Left colon (tissue), 2 donors: ENCODE measurements around the gene TRIM56. TPM values are rescaled to one million over a fixed set of nuclear protein-coding genes. Genes with fewer than 3 reads are reported as not detected.
A peak's percentile ranks its signal among the peaks of the same experiment; 100 is the strongest.
"Not testable (repeated sequence)": the region's sequence is repeated elsewhere in the genome, so short reads cannot be mapped to it uniquely, and the experiment has no call there.

Experiments used
- ATAC-seq: fragments of 200-7000 bp; cut with Tn5 transposase; one replicate; pipeline ENCODE4 v1.9.1; 2020; ENCODE audit warnings: mild to moderate bottlenecking, moderate library complexity
- DNase-seq, 2 donors: peaks; one replicate each; pipeline ENCODE4 v3.0.0-alpha.2; 2020
- intact Hi-C, 2 donors: fragments of 100-400 bp; cut with DNase I in 1 of 2; cut with micrococcal nuclease in 1 of 2; formaldehyde crosslinking; loops; one replicate each; pipeline versions ENCODE4 v1.11.2 to v1.14.0; 2022; cut with DNase I, micrococcal nuclease
- total RNA-seq, 2 donors: library from RNA; stranded (reverse); fragmentation: NEBNext Ultra II Directional; extraction: Animal tissue kit (Norgen Biotek cat#: 25700); gene quantifications; one replicate each; pipeline ENCODE4 v1.2.1, GENCODE V29; 2021
- donor health status: DM: no; HTN: no; CAD: no.
- donor health status: DM: yes; HTN: yes; CAD: no.

The TRIM56 gene
- total RNA-seq, 2 donors from 2014 or later: 36.2 to 43.3 TPM

DNA sequence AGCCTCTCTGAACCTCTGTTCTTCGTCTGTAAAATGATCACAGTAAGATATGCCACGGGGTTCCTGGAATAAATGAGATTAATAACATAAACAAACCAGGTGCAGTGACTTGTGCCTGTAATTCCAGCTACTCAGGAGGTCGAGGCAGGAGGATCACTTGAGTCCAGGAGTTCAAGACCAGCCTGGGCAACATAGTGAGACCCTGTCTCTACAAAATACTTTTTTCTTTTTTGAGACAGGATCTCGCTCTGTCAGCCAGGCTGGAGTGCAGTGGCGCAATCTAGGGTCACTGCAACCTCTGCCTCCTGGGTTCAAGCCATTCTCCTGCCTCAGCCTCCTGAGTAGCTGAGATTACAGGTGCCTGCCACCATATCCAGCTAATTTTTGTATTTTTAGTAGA lies 20.0 kb downstream of the TRIM56 start:
- DNase-seq, intact Hi-C loops, ATAC-seq: not testable (repeated sequence)

- intact Hi-C loops: no loop called here
- ATAC-seq (no peak), DNase-seq (no peak)
These were observed 21.1 kb downstream of the TRIM56 start for GRCh38 chr7:101106386-101106785.

GRCh38 chr7:101108330-101108857 lies 23.1 kb downstream of the TRIM56 start:
- intact Hi-C loops: no loop called here

GRCh38 chr7:101108961-101109360 lies 23.7 kb downstream of the TRIM56 start:
- intact Hi-C loops: no loop called here
- DNase-seq (no peak), ATAC-seq (no peak)

More at GRCh38 chr7:101108330-101108857, 23.1 kb downstream of the TRIM56 start:
- no peak for DNase-seq
- ATAC-seq: no peak

- no peak for DNase-seq
- no peak for ATAC-seq
- intact Hi-C loops: no loop called here
These were observed 24.1 kb downstream of the TRIM56 start for GRCh38 chr7:101109368-101109767.

DNA sequence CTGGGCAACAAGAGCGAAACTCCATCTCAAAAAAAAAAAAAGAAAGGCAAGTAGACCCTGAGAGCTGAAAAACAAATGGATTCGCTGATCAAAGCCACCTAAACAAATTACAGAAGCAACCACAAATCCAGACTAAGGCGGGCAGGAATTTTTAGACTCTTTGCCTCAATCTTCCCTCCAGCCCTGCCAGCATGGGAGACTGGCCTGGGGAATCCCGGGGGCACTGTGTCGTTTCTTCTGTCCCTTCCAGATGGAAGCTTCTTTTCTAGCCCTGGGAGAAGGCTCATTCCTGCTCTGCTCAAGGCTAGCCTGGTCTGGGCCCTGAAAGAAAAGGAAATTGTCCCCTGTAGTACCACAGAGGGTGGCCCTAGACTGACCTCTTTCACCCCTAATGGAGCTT lies 26.0 kb downstream of the TRIM56 start:
- no peak for ATAC-seq
- intact Hi-C loops: no loop called here
- no peak for DNase-seq

DNA sequence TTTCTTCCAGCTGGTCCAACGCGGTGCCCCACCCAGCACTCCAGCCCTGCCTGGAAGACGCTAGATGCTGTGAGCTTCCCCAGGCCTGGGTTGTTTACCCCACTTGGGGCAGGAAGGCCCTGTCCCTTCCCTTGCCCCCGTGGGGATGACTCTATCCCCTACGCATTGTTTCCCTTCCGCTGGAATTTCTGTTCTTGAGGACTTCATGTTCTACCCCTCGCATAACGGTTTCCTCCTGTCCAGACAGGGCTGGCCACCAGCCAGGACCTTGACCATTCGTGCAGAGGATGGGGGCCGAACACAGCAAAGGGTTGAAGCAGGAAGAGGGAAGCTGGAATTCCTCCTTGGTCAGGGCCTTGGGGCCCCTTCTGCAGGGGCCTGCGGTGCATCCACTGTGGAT lies 27.0 kb downstream of the TRIM56 start:
- DNase-seq: no peak
- ATAC-seq: no peak
- intact Hi-C loops: no loop called here

- ATAC-seq, DNase-seq, intact Hi-C loops: not testable (repeated sequence)
These were observed 27.9 kb downstream of the TRIM56 start for GRCh38 chr7:101113140-101113539.

DNA sequence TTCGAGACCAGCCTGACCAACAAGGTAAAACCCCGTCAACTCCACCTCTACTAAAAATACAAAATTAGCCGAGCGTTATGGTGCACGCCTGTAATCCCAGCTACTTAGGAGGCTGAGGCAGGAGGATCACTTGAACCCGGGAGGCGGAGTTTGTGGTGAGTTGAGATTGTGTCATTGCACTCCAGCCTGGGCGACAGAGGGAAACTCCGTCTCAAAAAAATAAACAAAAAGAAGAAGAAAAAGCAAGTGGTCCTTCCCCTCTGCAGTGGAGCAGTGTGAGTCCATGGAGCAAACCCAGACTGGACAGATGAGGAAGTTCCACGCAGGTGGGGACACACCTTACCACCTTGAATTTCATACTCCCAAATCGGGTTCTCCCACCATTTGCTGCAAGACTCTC lies 28.6 kb downstream of the TRIM56 start:
- no peak for ATAC-seq
- no peak for DNase-seq
- intact Hi-C loops: no loop called here

DNA sequence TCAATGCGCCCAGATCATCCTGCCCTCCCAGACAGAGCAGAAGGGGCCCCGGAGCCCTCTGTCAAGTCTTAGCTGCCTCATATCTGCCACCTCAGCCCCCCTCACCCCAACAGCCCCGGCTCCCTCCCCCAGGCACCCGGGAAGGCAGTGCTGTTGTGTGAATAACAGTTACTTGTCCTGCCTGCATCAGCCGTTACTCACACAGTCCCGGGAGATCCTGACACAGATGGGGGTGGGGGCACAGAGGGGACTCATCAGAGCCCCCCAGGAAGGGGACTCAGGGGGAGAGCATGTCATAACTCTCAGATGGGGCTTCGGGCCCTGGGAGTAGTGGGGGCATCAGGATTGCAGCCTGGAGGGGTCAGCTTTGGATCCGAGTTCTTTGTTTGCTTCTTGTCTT lies 29.2 kb downstream of the TRIM56 start:
- ATAC-seq: no peak
- intact Hi-C loops: no loop called here
- DNase-seq: no peak

DNA sequence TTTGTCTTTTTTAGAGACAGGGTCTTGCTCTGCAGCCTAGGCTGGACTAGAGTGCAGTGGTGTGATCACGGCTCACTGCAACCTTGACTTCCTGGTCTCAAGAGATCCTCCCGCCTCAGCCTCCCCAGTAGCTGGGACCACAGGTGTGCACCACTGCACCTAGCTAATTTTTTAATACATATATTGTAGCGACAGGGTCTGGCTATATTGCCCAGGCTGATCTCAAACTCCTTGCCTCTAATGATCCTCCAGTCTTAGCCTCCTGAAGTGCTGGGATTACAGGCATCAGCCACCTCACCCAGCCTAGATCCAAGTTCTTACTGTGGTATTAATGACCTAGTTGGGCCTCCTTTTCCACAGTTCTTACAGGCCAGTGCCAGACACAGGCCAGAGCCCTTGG lies 29.9 kb downstream of the TRIM56 start:
- ATAC-seq (no peak), DNase-seq (no peak)
- intact Hi-C loops: no loop called here

DNA sequence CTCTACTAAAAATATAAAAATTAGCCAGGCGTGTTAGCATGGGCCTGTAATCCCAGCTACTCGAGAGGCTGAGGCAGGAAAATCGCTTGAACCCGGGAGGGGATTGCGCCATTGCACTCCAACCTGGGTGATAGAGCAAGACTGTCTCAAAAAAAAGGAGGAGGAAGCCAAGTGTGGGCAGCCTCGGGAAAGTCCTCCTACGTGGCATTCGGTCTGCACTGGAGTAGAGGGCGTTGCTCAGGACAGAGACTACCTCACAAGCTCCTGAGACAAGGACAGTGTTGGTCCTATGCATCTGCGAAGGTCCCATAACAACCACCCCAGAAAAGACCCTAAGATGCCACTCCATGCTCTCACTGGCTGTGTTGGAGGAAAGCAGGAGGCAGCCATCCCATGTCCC lies 31.6 kb downstream of the TRIM56 start:
- ATAC-seq (no peak), DNase-seq (no peak)
- intact Hi-C loops: no loop called here

DNA sequence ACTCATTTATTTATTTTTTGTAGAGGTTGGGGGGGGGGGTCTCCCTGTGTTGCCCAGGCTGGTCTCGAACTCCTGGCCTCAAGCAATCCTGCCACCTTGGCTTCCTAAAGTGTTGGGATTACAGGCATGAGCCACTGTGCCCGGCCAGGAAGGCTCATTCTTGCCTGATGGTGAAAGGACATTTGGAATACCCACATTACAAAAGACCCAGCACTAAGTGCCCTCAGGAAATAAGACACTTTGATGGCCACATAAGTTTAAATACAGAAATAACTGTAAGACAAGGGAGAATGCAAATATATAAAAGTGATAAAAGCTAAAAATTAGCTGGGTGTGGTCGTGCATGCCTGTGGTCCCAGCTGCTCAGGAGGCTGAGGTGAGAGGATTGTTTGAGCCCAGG lies 33.6 kb downstream of the TRIM56 start:
- intact Hi-C loops: no loop called here
- ATAC-seq: no peak

DNA sequence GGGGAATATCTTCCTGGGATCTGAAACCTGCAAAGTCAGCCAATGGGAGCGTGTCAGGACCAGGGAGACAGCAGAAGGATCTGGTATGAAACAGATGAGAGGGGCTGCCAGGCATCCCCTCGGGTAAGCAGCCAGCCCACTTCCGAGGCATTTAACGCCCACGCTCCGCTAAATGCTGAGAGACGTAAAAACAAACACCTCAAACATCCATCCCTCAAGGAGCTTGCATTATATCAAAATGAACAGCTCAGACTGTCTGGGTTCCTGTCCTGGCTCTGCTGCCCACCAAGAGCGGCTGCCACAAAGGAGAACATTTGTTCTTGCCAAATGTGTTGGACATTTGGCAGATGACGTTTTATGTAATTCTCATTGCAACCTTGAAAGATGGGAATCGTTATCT lies 34.6 kb downstream of the TRIM56 start:
- DNase-seq (no peak), ATAC-seq (no peak)
- intact Hi-C loops: no loop called here

More for the DNA sequence above, 33.6 kb downstream of the TRIM56 start:
- DNase-seq: no peak

- DNase-seq: no peak
- intact Hi-C loops: no loop called here
- no peak for ATAC-seq
These were observed 35.0 kb downstream of the TRIM56 start for GRCh38 chr7:101120315-101120714.

DNA sequence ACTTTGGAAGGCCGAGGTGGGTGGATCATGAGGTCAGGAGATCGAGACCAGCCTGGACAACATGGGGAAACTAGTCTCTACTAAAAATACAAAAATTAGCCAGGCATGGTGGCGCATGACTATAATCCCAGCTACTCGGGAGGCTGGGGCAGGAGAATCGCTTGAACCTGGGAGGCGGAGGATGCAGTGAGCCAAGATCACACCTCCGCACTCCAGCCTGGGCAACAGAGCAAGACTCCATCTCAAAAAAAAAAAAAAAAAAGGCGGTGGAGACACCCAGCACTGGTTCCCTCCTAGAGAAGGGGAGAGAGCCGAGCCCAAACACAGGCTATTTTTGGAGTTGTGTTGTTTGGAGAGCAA lies 36.3 kb downstream of the TRIM56 start:
- intact Hi-C loops, DNase-seq, ATAC-seq: not testable (repeated sequence)

GRCh38 chr7:101121991-101122932 lies 37.0 kb downstream of the TRIM56 start:
- ATAC-seq (peak; percentile 76), DNase-seq (peak; percentile 27 to 61)
- intact Hi-C loops: no loop called here

GRCh38 chr7:101122933-101123702 lies 37.8 kb downstream of the TRIM56 start:
- intact Hi-C loops: no loop called here
- ATAC-seq (no peak), DNase-seq (no peak)

- ATAC-seq (no peak), DNase-seq (no peak)
- intact Hi-C loops: no loop called here
These were observed 38.4 kb downstream of the TRIM56 start for GRCh38 chr7:101123703-101124068.
